GM19452 (cell line): ENCODE data around the gene RNF130.
A peak's percentile ranks its signal among the peaks of the same experiment; 100 is the strongest.

Experiments used
- ATAC-seq: cut with Tn5 transposase; IDR thresholded peaks from one replicate; pipeline ENCODE4 v1.9.1; 2021; ENCODE audit not compliant: unreplicated experiment

RNF130 gene

GRCh38 chr5:179920175-179920574, 151.4 kb downstream of the RNF130 start:
- ATAC-seq = no peak

- ATAC-seq = no peak
These were observed 152.0 kb downstream of the RNF130 start for GRCh38 chr5:179919487-179920060.

- no peak for ATAC-seq
These were observed 152.6 kb downstream of the RNF130 start for GRCh38 chr5:179918742-179919486.

- ATAC-seq = no peak
These were observed 155.0 kb downstream of the RNF130 start for GRCh38 chr5:179916523-179916922.

GRCh38 chr5:179915406-179915935, 156.1 kb downstream of the RNF130 start:
- no peak for ATAC-seq

DNA sequence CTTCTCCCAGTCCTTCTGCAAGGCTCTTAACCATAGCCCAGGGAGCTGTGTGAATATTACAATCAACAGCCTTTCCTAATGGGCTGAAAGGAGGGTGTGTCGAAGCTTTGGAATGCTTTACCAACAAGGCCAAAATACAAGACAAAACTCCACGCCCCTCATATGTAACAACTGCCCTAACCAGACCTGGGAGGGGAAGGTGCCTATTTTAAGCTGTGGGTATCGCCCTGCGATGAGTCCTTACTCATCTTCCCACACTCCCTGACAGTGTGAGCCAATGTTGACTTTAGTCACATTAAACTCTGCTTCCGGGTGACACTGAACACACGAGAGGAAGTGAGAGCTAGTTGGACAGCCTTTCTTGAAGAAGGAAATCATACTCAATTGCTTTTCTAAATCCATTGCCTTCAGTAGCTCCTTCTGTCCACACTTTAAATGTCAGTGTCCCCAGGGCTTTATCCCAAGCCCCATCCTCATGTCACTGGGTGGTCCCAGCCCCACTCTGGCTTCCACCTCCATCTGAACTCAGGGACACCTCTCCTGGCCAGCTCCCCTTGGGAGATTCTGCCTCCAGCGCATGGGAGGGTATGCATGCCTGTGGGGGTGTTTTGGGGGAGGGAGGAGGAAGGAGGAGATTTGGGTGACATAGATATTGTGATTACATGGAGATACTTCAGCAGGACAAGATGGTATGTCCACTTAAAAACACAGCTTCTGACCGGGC, 157.4 kb downstream of the RNF130 start:
- peak; percentile 46 for ATAC-seq

DNA sequence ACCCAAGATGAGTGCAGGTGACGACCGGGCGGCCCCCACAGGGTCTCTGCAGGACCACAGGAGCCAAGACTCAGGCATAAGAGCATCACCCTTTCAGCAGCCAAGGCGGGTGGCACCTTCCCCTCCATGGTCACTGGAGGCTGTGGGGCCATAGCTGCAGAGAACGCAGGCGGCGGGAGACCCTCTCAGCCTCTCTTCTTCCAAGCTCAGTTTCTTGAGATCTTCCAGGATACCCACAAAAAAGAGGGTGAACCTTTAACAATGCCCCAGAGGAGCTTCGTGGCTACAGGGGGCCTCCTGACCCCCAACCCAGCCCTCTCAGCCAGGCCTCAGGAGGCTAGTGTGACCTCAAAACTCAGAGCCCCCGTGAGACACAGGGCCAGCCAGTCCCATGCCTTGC, 158.1 kb downstream of the RNF130 start:
- no peak for ATAC-seq

GRCh38 chr5:179912951-179913350, 158.6 kb downstream of the RNF130 start:
- ATAC-seq = no peak

DNA sequence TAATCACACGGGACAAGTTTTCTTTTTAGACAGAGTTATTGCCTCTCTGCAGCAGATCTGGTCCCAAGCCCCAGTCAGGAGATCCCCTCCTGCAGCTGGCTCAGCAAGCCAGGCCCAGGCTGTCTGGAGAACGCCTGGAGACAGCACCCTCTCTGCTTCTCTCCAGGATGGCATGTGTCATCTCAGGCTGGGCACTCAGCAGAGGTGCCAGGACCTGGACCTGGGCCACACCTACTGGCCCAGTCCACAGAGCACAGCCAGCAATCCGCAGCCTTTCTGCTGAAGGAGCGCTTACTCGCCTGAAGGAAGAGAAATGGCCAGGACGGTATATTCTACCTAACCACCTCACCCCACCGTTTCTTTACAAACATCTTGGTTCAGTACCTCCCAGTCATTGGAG, 159.2 kb downstream of the RNF130 start:
- no peak for ATAC-seq

DNA sequence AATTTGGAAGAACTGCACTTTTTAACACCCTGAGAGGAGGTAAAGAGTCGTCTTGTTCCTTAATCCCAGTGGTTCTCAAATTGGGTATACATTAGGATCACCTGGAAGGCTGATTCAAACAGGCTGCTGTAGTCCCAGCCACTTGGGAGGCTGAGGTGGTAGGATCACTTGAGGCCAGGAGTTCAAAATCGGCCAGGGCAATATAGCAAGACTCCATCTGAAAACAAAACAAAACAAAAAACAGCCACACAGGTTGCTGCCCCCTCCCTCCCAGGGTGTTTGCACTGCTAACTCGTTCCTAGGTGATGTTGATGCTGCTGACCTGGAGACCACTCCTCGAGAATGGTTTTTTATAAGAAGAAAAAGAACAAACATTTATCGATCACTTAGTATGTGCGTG, 162.3 kb downstream of the RNF130 start:
- ATAC-seq = no peak

DNA sequence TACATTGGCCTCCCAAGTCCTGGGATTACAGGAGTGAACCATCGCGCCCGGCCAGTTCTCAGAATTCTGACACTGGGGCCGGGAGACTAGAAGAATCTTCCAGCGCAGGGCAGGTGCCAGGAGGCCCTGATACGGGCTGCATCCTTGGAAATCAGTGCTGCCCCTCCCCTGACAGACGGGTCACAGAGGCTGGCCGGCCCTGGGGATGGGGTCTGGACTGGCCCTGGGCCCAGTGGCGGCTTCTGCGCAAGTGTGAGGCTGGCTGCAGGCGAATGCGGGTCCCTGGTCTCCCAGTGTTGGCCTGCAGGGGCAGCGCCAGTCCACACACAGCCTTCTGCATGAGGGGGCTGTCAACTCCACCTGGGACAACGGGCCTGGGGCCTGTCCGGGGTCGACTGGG, 163.0 kb downstream of the RNF130 start:
- ATAC-seq = no peak

- peak; percentile 88 for ATAC-seq
These were observed 163.8 kb downstream of the RNF130 start, which contains the start of gene TBC1D9B for GRCh38 chr5:179907556-179908324. TBC1D9B (minus strand) TSS chr5:179907897; CDS start chr5:179907821, 76 bp downstream.

DNA sequence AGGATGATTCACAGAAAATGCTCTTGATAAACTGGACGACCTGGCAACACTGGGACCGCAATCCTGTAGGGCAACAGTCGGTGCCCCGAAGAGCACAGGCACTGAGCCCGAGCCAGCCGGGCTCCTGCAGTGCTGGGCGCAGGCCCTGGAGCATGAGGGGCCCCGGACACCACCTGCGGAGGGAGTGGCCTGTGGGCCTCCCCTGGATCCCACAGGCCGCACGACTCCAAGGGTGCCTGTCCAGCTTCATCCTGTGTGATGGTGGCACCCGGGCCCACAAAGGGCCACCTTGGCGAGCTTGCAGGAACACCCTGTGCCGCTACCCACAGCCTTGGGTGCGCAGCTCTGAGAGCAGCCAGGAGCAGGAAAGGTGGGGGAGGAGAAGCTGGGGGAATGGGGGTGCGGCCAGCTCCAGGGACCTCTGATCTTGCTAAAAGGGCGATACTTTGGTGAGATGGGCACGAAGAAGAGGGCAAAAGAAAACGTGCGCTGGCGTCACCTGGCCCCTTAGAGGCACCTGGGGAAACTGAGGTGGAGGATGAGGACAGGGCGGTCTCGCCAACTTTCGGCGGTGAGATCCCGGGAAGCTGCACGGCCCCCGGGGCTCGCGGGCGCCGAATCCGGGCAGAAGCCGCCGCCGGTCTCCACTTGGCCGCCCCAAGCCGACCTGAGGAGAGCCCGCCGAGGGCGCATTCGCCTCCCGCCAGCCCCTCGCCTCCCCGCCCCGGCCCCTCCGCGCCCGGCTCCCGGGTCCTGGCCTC, 164.6 kb downstream of the RNF130 start:
- ATAC-seq = no peak

GRCh38 chr5:179906294-179906794, 165.2 kb downstream of the RNF130 start:
- ATAC-seq = no peak

DNA sequence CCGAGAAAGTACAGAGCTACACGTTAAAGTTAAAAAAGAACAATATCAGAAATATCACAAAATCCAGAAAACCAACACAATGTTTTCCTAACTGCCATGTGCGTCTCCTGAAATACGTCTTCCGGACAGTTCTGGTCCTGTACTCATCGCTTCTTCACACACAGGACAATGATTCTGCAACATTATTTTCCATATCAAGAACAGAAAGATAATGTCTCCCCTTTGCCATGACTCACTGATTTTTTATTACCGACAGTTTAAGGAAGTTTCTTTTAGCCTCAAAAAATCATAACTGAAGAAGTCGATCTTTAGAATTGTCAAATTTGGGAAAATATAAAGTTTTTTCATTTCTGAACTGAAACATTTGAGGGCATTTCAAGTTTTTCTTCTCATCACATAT, 166.4 kb downstream of the RNF130 start:
- ATAC-seq = no peak
